ENCODE data around the gene HOXC5.

Gene HOXC5

GRCh38 chr12:54008260-54008552, 24.6 kb upstream of the HOXC5 start:
- DNase-seq, result no peak

GRCh38 chr12:54009171-54010052, 23.4 kb upstream of the HOXC5 start:
- DNase-seq, result peak; percentile 15

GRCh38 chr12:54010053-54010971, 22.5 kb upstream of the HOXC5 start:
- no peak for DNase-seq

- no peak for DNase-seq
Observed at GRCh38 chr12:54010972-54011664, 21.7 kb upstream of the HOXC5 start.

GRCh38 chr12:54011665-54012532, 21.0 kb upstream of the HOXC5 start:
- DNase-seq, result no peak

- no peak for DNase-seq
Observed at GRCh38 chr12:54012631-54013409, 20.0 kb upstream of the HOXC5 start.

- DNase-seq, result no peak
Observed at GRCh38 chr12:54014377-54015017, 18.4 kb upstream of the HOXC5 start.

- DNase-seq, result no peak
Observed at GRCh38 chr12:54015018-54015931, 17.6 kb upstream of the HOXC5 start.

- no peak for DNase-seq
Observed at GRCh38 chr12:54016051-54016450, 16.8 kb upstream of the HOXC5 start.

GRCh38 chr12:54016478-54016964, 16.3 kb upstream of the HOXC5 start:
- DNase-seq, result peak; percentile 80

GRCh38 chr12:54017027-54017788, 15.6 kb upstream of the HOXC5 start:
- peak; percentile 92 for DNase-seq

GRCh38 chr12:54017878-54018467, 14.9 kb upstream of the HOXC5 start:
- DNase-seq, result peak; percentile 92

GRCh38 chr12:54018468-54018984, 14.3 kb upstream of the HOXC5 start:
- DNase-seq, result no peak

GRCh38 chr12:54019091-54019811, 13.6 kb upstream of the HOXC5 start:
- no peak for DNase-seq

GRCh38 chr12:54019924-54020590, 12.8 kb upstream of the HOXC5 start:
- DNase-seq, result no peak

GRCh38 chr12:54020591-54021405, 12.1 kb upstream of the HOXC5 start:
- no peak for DNase-seq

Measured in NCI-H748 treated with DMSO at 0.1 percent for 48 hours (cell line).